ENCODE measurements around the gene SPATA6.
"Not testable (repeated sequence)": the region's sequence is repeated elsewhere in the genome, so short reads cannot be mapped to it uniquely, and the experiment has no call there.

SPATA6 gene

GRCh38 chr1:48492392-48492791 is 20.4 kb upstream of the SPATA6 start:
- no peak for TF ChIP-seq CTCF (IDR thresholded peaks at IDR 0.05; ENCODE audit: unreplicated experiment in 3 of 3)
- peak overlapping the region; percentile 48 to 99 (median 57) for H3K27ac Mint-ChIP-seq
- no peaks in the 10 kb centered on the region for H3K9me3 Mint-ChIP-seq
- H3K4me1 Mint-ChIP-seq, result peaks cover 44% of the 10 kb centered on the region
- H3K4me3 Mint-ChIP-seq, result peak overlapping the region in 1 of 3 experiments; percentile 1
- no peaks in the 10 kb centered on the region for H3K36me3 Mint-ChIP-seq (ENCODE audit: low read depth)
- H3K27me3 Mint-ChIP-seq (ENCODE audit: low read depth), result no peaks in the 10 kb centered on the region

- peaks cover 24% of the 10 kb centered on the region for H3K4me1 Mint-ChIP-seq
- H3K9me3 Mint-ChIP-seq, result no peaks in the 10 kb centered on the region
- no peak overlapping the region for H3K4me3 Mint-ChIP-seq
- no peaks in the 10 kb centered on the region for H3K27me3 Mint-ChIP-seq (ENCODE audit: low read depth)
- H3K27ac Mint-ChIP-seq, result no peak overlapping the region
- no peaks in the 10 kb centered on the region for H3K36me3 Mint-ChIP-seq (ENCODE audit: low read depth)
- TF ChIP-seq CTCF (IDR thresholded peaks at IDR 0.05; ENCODE audit: unreplicated experiment in 3 of 3), result no peak
Observed at GRCh38 chr1:48488721-48489120, 16.7 kb upstream of the SPATA6 start.

GRCh38 chr1:48480504-48480903 is 8.5 kb upstream of the SPATA6 start:
- Mint-ChIP-seq H3K27me3 (ENCODE audit: low read depth) (no peaks in the 10 kb centered on the region), H3K4me1 (no peaks in the 10 kb centered on the region), H3K9me3 (peaks cover 9% of the 10 kb centered on the region), H3K4me3 (no peak overlapping the region), H3K27ac (peak overlapping the region in 1 of 3 experiments; percentile 55), H3K36me3 (ENCODE audit: low read depth) (no peaks in the 10 kb centered on the region)
- no peak for TF ChIP-seq CTCF (IDR thresholded peaks at IDR 0.05; ENCODE audit: unreplicated experiment in 3 of 3)

GRCh38 chr1:48480023-48480422 is 8.0 kb upstream of the SPATA6 start:
- not testable (repeated sequence) for H3K4me1 Mint-ChIP-seq; H3K36me3 Mint-ChIP-seq (ENCODE audit: low read depth); H3K9me3 Mint-ChIP-seq; H3K4me3 Mint-ChIP-seq; H3K27me3 Mint-ChIP-seq (ENCODE audit: low read depth); H3K27ac Mint-ChIP-seq

- peaks cover 31% of the 10 kb centered on the region for H3K4me1 Mint-ChIP-seq
- peak overlapping the region; percentile 95 to 97 (median 96) for H3K27ac Mint-ChIP-seq
- peaks cover 7% of the 10 kb centered on the region for H3K9me3 Mint-ChIP-seq
- peak overlapping the region; percentile 94 to 97 (median 95) for H3K4me3 Mint-ChIP-seq
- peaks cover 4% of the 10 kb centered on the region for H3K27me3 Mint-ChIP-seq (ENCODE audit: low read depth)
- peaks cover 6% of the 10 kb centered on the region for H3K36me3 Mint-ChIP-seq (ENCODE audit: low read depth)
- TF ChIP-seq CTCF (IDR thresholded peaks at IDR 0.05; ENCODE audit: unreplicated experiment in 3 of 3), result no peak
Observed at GRCh38 chr1:48472638-48473037, 634 bp upstream of the SPATA6 start.

- Mint-ChIP-seq H3K4me1 (peaks cover 40% of the 10 kb centered on the region), H3K27ac (peak overlapping the region; percentile 95 to 99 (median 97)), H3K27me3 (ENCODE audit: low read depth) (peaks cover 4% of the 10 kb centered on the region), H3K4me3 (peak overlapping the region; percentile 94 to 97 (median 95)), H3K9me3 (peaks cover 5% of the 10 kb centered on the region), H3K36me3 (ENCODE audit: low read depth) (peaks cover 6% of the 10 kb centered on the region)
- no peak for TF ChIP-seq CTCF (IDR thresholded peaks at IDR 0.05; ENCODE audit: unreplicated experiment in 3 of 3)
Observed at GRCh38 chr1:48470950-48471690, 884 bp downstream of the SPATA6 start.

Measured in nephron (organoid).